ENCODE data around the gene SIN3B.

- TF ChIP-seq EZH2phosphoT487 (IDR thresholded peaks at IDR 0.05; ENCODE audit: insufficient read depth, low read depth), result no peak
- TF ChIP-seq EZH2 (IDR thresholded peaks at IDR 0.05; ENCODE audit: insufficient read depth, poor library complexity, severe bottlenecking), result no peak
Observed at GRCh38 chr19:16894080-16894479, 64.9 kb downstream of the SIN3B start.

Measured in GM23248 (cell line).